ENCODE results near the gene STX5. TPM values are rescaled to one million over a fixed set of nuclear protein-coding genes. Genes with fewer than 3 reads are reported as not detected.

Gene STX5
- total RNA-seq, 1 experiment from 2014 or later, result 38.3 TPM

- no peaks in the 10 kb centered on the region for H3K9me3 Mint-ChIP-seq (ENCODE audit: low read depth, unreplicated experiment)
- no TSS peak for BruUV-seq (replicated peaks)
- no peak for DNase-seq
- H3K4me1 Mint-ChIP-seq (ENCODE audit: low read depth, unreplicated experiment), result no peaks in the 10 kb centered on the region
- CTCF ChIA-PET, result no interaction called here
- intact Hi-C loops (cut with micrococcal nuclease; ENCODE audit: unreplicated experiment), result no loop called here
- no peaks in the 10 kb centered on the region for H3K27me3 Mint-ChIP-seq (ENCODE audit: unreplicated experiment)
- H3K4me3 Mint-ChIP-seq (ENCODE audit: low read depth, unreplicated experiment), result no peak overlapping the region
- no peak overlapping the region for H3K27ac Mint-ChIP-seq (ENCODE audit: unreplicated experiment)
- H3K36me3 Mint-ChIP-seq (ENCODE audit: insufficient read depth, unreplicated experiment), result peaks cover 49% of the 10 kb centered on the region
- TF ChIP-seq, protein P1, sequence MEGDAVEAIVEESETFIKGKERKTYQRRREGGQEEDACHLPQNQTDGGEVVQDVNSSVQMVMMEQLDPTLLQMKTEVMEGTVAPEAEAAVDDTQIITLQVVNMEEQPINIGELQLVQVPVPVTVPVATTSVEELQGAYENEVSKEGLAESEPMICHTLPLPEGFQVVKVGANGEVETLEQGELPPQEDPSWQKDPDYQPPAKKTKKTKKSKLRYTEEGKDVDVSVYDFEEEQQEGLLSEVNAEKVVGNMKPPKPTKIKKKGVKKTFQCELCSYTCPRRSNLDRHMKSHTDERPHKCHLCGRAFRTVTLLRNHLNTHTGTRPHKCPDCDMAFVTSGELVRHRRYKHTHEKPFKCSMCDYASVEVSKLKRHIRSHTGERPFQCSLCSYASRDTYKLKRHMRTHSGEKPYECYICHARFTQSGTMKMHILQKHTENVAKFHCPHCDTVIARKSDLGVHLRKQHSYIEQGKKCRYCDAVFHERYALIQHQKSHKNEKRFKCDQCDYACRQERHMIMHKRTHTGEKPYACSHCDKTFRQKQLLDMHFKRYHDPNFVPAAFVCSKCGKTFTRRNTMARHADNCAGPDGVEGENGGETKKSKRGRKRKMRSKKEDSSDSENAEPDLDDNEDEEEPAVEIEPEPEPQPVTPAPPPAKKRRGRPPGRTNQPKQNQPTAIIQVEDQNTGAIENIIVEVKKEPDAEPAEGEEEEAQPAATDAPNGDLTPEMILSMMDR (IDR thresholded peaks at IDR 0.05; ENCODE audit: unreplicated experiment), result no peak
Observed at GRCh38 chr11:62817129-62817528, 14.7 kb downstream of the STX5 start.

DNA sequence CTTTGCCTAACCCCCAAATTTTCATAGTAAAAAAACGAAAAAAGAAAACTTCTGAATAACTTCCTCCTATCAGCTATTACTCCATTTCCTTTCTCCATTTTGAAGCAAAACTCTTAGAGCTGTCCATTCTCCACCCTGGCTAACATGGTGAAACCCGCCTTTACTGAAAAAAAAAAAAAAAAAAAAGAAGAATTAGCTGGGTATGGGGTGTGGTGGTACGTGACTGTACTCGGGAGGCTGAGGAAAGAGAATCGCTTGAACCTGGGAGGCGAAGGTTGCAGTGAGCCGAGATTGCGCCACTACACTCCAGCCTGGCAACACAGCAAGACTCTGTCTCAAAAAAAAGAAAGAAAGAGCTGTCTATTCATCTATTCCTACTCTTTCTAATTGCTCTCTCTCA lies 15.3 kb downstream of the STX5 start:
- Mint-ChIP-seq H3K36me3 (ENCODE audit: insufficient read depth, unreplicated experiment) (peaks cover 47% of the 10 kb centered on the region), H3K4me3 (ENCODE audit: low read depth, unreplicated experiment) (no peak overlapping the region), H3K27me3 (ENCODE audit: unreplicated experiment) (no peaks in the 10 kb centered on the region), H3K9me3 (ENCODE audit: low read depth, unreplicated experiment) (no peaks in the 10 kb centered on the region), H3K27ac (ENCODE audit: unreplicated experiment) (no peak overlapping the region), H3K4me1 (ENCODE audit: low read depth, unreplicated experiment) (no peaks in the 10 kb centered on the region)
- no TSS peak for BruUV-seq (replicated peaks)
- CTCF ChIA-PET, result interaction anchor here (0.6 to 1.2 kb wide), 2 partner anchors 12 to 183 kb away, joined by 3 to 4 read pairs; no protein-coding TSS in a partner anchor
- TF ChIP-seq, protein P1 (IDR thresholded peaks at IDR 0.05; ENCODE audit: unreplicated experiment), result no peak
- no peak for DNase-seq
- intact Hi-C loops (cut with micrococcal nuclease; ENCODE audit: unreplicated experiment), result no loop called here

GRCh38 chr11:62811659-62812058 lies 20.2 kb downstream of the STX5 start:
- Mint-ChIP-seq H3K4me1 (ENCODE audit: low read depth, unreplicated experiment) (peaks cover 6% of the 10 kb centered on the region), H3K27me3 (ENCODE audit: unreplicated experiment) (no peaks in the 10 kb centered on the region), H3K36me3 (ENCODE audit: insufficient read depth, unreplicated experiment) (peaks cover 22% of the 10 kb centered on the region), H3K4me3 (ENCODE audit: low read depth, unreplicated experiment) (no peak overlapping the region), H3K9me3 (ENCODE audit: low read depth, unreplicated experiment) (no peaks in the 10 kb centered on the region), H3K27ac (ENCODE audit: unreplicated experiment) (no peak overlapping the region)
- no TSS peak for BruUV-seq (replicated peaks)
- intact Hi-C loops (cut with micrococcal nuclease; ENCODE audit: unreplicated experiment), result no loop called here
- DNase-seq, result no peak
- CTCF ChIA-PET, result interaction anchor here (0.8 kb wide), 1 partner anchor 30 kb away, joined by 3 read pairs; no protein-coding TSS in a partner anchor
- TF ChIP-seq, protein P1 (IDR thresholded peaks at IDR 0.05; ENCODE audit: unreplicated experiment), result no peak

GRCh38 chr11:62810748-62811147 lies 21.1 kb downstream of the STX5 start:
- BruUV-seq (replicated peaks), result no TSS peak
- H3K4me1 Mint-ChIP-seq (ENCODE audit: low read depth, unreplicated experiment), result peaks cover 14% of the 10 kb centered on the region
- TF ChIP-seq, protein P1 (IDR thresholded peaks at IDR 0.05; ENCODE audit: unreplicated experiment), result no peak
- no peak overlapping the region for H3K27ac Mint-ChIP-seq (ENCODE audit: unreplicated experiment)
- no peak for DNase-seq
- H3K4me3 Mint-ChIP-seq (ENCODE audit: low read depth, unreplicated experiment), result no peak overlapping the region
- H3K9me3 Mint-ChIP-seq (ENCODE audit: low read depth, unreplicated experiment), result no peaks in the 10 kb centered on the region
- H3K36me3 Mint-ChIP-seq (ENCODE audit: insufficient read depth, unreplicated experiment), result peaks cover 25% of the 10 kb centered on the region
- no peaks in the 10 kb centered on the region for H3K27me3 Mint-ChIP-seq (ENCODE audit: unreplicated experiment)
- CTCF ChIA-PET, result no interaction called here
- intact Hi-C loops (cut with micrococcal nuclease; ENCODE audit: unreplicated experiment), result no loop called here
